ENCODE results near the gene DAB1.

Gene DAB1

DNA sequence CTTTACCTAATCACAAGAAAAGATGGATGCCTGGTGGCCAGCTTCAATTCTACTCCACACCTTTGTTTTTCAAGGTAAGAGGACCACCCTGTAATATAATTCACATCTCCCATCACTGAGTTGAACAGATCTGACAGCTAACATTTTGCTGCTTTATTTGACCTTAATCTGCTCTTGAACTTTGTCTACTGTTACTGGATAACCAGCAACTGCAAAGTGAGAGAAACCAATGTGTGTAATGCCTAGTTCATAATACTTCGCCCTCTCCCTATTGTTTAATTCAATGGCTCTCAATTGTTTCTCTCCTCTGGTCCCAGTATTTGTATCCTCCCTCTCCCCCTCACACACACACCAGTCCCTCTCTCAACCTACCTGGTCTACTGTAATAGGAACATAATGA lies 214.4 kb downstream of the DAB1 start:
- DNase-seq, result no peak

DNA sequence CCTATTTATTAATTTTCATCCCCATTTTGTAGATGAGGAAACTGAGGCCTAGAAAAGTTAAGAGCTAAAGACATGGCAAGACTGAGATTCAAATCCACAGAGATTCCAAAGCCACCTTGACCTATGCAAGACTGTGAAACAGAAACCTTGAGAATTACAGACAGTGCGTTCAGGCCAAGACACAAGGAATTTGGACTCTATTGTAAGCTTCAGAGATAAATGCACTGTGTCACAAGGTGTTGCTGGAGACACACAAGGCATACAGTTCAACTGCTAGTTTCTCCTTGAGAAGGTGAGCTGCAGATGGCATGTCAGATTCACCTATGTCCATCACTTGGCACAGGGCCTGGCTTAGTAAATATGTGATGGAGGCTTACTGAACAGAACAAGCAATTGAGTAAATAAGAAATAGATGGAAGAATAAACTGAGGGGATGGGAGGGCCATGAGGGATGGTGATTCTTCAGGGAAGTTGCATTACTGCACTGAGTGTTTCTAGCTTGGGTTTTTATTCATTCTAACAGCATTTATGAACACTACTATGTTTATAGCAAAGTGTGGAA lies 215.0 kb downstream of the DAB1 start:
- DNase-seq, result no peak

DNA sequence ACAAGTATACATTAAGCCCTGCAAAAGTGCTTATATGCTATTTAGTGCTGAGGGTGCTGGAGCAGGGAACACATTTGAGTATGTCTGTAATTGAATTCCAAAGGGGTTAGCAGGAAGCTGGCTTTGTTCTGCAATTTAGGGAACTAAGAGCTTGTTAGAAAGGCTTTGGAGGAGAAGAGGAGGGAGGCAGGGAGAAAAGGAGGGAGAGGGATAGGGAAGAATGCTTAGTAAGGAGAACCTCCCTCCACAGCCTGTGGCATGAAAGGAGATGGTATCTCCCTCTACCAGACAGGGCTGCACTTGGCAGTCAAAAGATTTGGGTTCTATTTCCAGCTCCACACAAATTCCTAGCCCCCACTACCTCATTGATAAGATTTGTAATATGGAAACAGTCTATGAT lies 217.8 kb downstream of the DAB1 start:
- DNase-seq, result no peak

DNA sequence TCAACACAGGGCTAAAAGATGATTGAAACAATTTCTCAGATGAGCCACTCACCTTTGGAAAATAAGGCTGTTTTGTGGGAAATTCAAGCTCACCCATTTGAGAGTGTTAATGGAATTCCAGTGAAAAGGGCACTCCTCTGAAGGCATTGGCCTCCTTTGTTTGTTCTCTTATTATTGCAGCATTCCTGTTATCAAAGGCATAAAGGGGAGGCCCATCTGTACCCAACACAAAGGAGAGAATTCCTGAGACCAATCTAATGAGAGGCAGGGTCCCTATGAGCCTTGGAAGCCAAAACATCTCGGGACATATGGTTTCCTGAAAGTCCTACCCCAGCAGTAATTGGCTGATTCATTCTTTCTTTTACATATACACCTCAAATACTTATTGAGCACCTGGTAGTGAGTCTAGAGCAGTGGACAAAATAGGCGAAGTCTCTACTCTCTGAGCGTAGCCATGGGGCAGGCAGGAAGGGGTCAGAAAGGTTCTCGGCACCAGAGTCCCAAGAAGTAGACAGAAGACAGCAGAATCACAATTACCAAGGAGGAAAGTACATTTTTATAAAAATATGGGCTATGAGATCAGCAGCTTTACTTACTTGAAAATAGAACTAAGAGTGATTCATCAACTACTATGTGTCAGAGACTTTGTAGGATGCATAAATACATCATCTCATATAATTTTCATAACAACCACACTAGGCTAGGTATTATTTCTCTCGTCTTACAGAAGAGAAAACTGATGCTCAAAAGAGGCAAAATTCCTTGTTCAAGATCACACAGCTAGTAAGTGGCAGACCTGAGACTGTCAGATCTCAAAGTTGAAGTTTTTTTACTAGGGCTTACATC lies 218.7 kb downstream of the DAB1 start:
- DNase-seq, result no peak

DNA sequence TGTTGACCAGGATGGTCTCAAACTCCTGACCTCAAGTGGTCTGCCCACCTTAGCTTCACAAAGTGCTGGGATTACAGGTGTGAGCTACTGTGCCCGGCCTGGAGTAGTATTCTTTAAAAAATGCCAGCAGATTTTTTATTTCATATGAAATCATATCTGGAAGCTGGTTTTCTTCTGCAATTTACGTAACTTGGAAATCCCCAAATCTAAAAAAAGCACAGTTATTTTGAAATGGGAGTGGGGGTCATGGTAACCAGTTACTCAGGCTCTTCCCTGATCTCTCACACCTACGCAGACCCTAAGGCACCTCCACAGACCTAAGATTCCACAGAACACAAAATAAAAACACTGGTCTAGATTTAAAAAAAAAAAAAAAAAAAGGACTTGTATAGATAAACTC lies 219.8 kb downstream of the DAB1 start:
- no peak for DNase-seq

DNA sequence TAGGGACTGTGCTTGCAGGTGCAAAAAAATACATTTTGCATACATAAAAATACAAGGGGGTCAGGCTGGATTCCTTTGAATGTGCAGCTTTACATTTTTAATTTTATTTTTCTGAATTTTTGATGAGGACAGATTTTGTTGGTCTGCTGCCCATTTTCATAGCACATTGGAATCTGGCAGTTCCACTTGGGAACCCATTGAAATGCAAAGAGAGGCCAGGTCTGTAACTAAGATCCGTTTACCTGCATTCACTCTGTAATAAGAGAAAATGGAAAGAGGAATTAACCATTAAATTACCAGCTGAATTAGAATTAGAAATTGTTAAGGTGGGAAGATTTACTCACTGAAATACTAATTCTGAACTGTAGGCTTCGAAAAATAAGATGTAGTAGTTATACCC lies 221.6 kb downstream of the DAB1 start:
- DNase-seq, result no peak

DNA sequence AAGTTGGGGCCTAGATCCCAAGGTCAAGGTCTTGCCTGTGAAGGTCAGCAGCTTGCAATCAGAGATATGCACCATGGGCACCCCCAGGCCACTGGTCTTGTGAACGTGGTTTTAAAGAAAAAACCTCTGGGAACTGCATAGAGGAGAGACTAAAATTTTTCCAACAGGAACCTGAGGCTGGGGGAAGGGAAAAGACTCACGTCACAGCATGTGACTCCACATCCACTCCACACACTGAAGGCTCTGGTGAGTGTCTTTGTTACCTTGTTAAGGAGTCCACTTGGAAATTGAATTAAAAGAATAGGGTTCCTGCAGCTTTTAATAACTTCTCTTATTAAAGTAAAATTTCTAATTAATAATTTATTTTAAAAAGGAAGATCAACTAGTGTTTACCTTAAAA lies 224.9 kb downstream of the DAB1 start:
- no peak for DNase-seq

DNA sequence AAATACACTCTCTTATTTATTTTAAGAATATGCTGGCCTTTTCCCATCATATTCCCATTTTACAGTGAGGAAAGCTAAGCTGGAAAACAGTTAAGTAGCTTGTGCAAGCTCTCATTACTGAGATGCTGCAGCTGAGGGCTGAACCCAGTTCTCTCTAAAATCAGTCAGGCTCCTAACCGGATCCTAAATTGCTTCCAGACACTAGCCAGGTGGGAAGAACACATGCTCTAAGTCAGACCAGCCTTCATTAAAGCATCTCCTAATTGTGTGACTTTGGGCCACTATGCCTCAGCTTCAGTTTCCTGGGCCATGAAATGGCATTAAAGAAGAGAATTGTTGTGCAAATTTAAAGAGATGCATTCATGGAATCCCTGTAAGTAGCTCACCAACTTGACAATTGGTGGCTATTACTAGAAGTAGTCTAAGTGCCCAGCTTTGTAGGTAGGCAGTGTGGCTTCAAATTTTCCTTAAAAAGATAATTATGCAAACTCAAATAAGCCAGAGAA lies 228.4 kb downstream of the DAB1 start:
- no peak for DNase-seq

DNA sequence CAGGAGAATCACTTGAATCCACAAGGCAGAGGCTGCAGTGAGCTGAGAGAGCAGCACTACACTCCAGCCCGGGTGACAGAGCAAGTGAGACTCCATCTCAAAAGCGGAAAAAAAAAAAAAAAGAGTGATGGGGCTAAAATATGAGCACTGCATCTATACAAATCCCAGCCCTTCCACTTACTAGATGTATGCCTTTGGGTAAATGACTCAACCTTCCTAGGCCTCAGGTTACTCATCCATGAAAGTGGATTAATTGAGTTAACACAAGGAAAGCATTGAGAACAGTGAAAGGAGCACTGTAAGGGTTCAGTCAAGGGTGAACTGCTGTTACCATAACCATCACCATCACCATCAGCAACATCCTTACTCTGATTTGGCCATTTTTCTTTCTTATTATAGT lies 231.6 kb downstream of the DAB1 start:
- no peak for DNase-seq

DNA sequence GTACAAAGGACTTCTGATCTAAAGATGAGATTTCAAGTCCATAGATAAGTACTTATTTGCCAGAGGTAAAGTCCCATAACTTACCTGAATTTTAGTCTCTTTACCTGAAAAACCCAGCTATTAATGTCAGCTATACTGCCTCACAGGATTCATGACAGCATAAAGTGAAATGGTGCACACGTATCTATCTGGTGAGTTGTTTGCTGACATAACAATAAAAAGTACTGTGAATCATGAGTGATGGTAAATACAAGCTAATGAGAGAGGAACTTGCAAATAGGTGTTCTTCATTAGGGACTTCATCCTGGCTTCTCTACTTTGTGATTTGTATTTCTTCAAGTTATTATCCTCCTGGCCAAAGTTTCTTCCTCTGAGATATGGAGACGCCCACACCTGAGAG lies 233.0 kb downstream of the DAB1 start:
- no peak for DNase-seq

DNA sequence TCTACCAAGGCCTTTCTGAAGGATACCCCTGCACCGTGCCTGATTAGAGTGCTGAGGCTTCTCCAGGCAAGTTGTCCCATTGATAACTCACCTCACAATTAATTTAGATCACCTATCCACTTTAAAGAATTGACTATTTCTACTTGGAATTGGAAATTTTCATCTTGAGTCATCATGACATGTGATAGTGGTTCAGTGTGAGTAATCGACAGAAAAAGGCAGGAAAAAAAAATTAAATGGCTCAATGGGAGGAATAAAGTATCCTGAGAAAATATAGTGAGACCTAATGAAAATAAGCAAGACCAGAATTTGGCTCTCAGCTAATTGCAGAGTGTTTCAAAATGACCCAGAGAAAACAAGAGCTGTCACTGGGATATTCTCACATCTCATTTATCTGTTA lies 235.7 kb downstream of the DAB1 start:
- no peak for DNase-seq

DNA sequence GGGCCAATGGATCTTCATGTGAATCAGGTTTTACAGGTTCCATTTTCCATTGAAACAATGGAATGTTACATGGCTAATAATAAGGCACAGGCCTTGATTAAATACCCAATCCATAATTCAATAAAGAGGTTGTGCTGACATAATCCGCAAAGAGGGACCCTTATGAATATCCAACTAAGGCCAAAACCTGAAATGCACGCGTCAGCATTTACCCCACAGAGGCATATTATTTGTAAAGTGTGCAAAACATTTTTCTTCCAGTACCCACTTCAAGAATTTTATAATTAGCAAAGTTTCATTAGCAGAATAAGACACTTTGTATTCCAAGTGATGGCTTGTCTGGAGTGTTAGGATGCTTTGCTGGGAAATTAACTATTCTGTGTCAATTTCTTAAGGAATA lies 237.4 kb downstream of the DAB1 start:
- no peak for DNase-seq

DNA sequence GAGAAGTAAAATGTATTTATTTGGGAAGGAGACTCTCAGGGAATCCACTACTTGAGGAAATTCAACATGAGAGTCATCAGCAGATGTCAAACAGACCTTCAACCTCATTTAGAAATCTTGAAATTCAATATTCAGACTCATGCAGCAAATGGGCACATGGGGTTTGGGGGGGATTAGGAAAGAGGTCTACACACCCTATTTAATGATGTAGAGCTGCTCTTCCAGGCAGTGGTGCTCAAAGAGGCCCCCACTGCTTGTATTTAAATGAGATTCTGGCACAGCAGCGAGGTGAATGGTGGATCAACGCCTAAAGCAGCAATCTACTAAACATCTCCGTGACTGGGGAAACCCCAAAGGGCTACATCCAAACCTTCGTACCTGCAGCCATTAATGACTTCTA lies 244.9 kb downstream of the DAB1 start:
- no peak for DNase-seq

DNA sequence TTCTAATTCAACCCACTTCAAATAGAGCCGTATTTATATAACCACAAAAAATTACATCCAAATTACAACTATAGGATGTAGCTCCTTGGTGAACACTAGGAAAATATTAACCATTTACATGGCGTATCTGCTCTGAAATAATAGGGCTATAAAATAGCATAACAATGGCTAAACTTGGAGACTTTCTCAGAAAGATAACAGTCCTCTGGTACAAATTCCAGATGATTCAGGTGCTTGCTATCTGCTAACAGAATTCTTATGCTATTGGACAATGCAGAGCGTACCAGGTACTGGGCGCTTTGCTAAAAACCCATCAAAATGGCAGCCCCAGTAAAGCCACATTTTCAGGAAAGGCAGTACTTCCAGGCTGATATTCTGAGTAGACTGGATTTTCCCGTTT lies 248.4 kb downstream of the DAB1 start:
- DNase-seq, result no peak

DNA sequence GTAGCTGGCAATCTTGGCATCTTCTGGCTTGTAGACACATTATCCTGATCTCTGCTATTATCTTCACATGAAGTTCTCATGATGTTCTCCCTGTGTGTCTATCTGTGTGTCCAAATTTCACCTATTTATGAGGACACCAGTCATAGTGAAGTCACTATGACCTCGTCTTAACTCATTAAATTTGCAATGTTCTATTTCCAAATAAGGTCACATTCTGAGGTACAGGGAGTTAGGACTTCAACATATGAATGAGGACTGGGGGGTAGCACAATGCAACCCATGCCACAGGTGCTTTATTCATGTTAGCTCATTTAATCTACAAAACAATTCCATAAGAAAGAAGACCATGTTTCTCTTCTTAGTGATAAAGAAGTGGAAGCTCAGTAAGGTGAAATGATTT lies 251.8 kb downstream of the DAB1 start:
- no peak for DNase-seq

DNA sequence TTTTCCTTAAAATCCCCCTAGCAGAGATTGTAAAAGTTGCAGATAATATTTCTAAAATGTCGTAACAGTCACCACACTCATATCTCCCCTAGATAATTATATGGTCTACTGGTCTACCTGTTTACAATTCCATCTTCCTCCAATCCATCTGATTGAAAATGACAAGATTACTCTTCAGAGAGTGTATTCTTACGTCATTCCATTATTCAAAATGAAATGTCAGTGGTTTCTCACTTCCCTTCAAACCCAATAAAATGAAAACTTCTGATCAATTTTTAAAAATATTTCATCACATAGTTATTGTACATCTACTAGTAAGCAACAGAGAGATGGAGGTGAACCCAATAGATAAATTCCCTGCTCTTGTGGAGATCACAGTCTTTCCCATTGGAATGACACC lies 255.9 kb downstream of the DAB1 start:
- DNase-seq, result no peak

DNA sequence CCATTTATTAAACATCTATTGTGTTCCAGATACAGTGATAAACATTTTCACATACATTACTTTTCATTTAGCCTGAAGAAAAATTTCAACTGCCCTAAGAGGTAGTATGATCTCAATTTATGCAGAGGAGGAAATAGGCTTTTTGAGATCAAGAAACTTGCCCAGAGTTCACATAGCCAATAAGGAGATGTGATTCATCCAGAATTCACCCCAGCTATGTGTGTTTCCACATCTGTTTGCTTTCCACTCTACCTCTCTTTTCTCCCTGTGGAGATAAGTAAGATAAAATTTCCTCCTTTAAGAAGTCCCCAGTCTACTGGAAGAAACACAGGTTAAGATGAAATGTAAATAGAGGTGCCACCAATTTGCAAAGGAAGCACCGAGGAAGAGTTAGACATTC lies 258.3 kb downstream of the DAB1 start:
- DNase-seq, result no peak

DNA sequence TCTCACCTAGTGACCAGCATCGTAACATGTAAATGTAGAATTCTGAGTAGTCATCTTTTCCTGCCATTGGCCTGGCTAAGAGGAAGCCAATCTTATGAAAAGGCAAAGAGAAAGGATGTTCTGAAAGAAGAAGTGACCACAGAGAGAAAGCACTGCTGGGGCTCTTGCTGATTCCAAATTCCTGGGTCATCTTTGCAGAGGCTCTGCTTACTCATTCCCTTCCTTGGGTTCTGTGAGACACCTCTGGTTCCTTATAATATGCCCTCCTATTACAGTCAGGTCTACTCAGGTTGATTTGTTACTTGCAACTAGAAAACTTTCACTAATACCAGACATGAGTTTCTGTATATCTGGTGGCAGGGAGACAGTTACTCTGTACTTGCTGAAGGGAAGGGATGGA lies 259.3 kb downstream of the DAB1 start:
- no peak for DNase-seq

DNA sequence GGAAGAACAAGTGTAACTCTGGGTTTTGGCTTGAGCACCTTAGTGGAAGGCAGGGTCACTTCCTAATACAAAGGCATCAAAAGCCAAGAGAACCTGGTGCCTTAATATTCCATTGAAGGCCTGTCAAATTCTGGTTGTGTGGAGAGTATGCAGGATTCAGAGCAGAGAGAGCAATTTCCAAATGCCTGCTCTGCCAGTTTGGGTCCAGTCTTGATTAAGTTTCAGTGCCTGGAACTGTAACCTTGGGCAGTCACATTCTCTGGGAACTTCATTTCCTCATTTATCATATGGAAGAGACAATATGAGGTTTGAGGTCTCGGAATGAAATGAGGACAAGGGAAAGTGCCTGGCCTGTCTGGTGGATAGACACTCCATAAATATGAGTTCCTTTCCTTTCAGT lies 260.1 kb downstream of the DAB1 start:
- DNase-seq, result no peak

DNA sequence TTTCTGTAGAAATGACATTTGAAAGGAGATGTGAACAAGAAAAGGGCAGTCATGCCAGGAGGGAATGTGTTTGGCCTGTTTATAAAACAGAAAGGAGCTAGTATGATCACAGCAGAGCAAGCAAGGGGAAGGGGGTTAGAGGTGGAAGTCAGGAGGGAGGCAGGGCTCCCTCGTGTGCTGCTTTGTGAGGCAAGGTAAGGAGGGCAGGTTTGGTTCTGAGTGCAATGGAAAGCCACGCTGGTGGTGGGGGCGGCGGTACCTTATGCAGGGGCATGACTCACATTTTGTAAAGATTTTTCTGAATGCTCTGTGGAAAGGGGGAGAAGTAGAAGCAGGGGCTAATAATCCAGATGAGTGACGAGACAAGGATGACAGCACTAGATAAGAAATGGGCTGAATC lies 260.5 kb downstream of the DAB1 start:
- no peak for DNase-seq

DNA sequence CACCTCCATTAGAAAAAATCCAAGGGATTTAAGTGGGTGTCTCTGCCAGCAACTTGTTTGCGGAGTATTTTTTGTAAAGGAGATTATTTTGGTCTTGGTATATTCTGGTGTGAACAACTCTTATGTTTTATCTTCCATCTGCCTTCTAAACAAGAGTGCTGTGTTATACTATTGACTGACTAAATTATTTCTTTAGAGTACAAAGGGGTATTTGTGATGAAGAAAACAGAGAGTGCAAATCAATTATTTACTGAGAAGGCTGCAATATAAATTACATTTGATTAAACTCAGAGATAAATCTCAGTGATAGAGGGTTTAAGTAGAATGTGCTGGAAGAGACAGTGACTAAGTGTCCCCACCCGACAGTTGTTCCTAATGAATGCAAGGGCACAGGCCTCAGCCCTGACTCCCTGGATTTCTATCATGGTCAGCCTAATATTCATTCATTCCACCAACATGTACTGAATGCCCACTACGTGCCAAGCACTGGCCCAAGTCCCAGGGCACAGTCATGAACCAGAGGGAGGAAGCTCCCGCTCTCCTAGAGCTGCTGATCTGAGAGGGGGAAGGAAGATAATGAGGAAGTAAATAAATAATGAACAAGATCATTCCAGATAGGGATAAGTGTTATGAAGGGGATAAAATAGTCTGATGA lies 261.1 kb downstream of the DAB1 start:
- no peak for DNase-seq

DNA sequence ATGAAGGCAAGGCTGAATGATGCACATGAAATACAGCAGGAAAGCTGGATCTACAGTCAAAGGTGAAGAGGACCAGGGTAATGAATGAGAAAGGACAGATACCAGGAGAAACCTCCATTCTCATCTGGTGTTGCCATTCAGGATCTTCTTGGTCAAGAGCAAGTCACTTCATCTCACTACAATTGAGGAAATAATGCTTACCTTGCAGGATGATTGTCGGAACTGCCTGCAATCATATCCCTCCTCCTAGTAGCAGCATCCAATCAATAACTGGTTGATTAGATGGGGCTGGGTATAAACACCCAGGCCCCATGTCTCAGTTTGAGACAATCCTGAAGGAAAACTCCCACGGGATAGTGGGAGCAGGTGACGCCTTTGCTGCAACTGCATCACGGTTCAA lies 263.3 kb downstream of the DAB1 start:
- no peak for DNase-seq

DNA sequence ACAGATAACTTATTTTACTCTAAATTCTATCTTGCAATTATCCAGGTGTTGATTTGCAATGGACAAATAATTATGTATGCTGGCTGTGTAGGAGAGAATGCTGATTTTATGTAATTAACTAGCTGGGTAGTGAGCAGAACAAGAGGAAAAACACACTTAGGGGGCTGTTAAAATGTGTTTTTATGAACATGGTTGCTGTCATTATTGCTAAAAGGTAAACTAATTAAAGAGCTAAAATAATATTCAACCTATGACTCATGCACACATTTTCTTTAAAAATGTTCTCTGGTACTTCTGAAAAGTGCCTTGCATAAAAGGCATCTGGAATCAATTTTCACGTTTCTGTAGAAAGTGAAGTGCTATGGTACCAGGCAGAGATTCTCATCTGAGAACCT lies 265.3 kb downstream of the DAB1 start:
- no peak for DNase-seq
